H1 (cell line): ENCODE measurements around the gene HEPACAM. TPM values are rescaled to one million over a fixed set of nuclear protein-coding genes. Genes with fewer than 3 reads are reported as not detected.

Experiments
- CBX8 ChIP-seq: fragments of 300-800, 300-1000 bp; sonication (generic); IDR thresholded peaks from 2 replicates; pipeline ENCODE4 v1.7.1; 2016; ENCODE audit warnings: low read depth, low read length, borderline replicate concordance
- RAD21 ChIP-seq, 2 experiments: IDR thresholded peaks in 1 of 2; conservative IDR thresholded peaks in 1 of 2; 2 replicates each; pipeline ENCODE4 v1.6.1; 2011; ENCODE audit warnings: low read depth in 2 of 2, low read length in 2 of 2, improper control_type of control experiment in 1 of 2, inconsistent platforms in 1 of 2, mild to moderate bottlenecking in 1 of 2, moderate library complexity in 1 of 2
- polyA plus RNA-seq, 7 experiments: library from polyadenylated mRNA; depleted of rRNA in 3 of 7; stranded (reverse) in 5 of 7; unstranded in 2 of 7; fragments of >200 nt in 5 of 7; fragments of 200-250 nt in 2 of 7; gene quantifications; 1 replicate in 5 of 7; 2 replicates in 1 of 7; 4 replicates in 1 of 7; pipeline versions ENCODE4 v1.2.1 to v1.2.3, GENCODE V29; 2011 to 2013; ENCODE audit warnings: missing spikeins in 2 of 7, mixed read lengths in 2 of 7
- total RNA-seq: library from RNA; stranded (reverse); fragmentation: NEBNext Ultra II Directional; extraction: Animal tissue kit (Norgen Biotek cat#: 25700); gene quantifications from 2 replicates; pipeline ENCODE4 v1.2.1, GENCODE V29; 2021

The HEPACAM gene
- total and polyA plus RNA-seq, 2 of the 8 experiments (the other 6 are each of a cell fraction or from before 2014, with no cell fraction given) = not detected

DNA sequence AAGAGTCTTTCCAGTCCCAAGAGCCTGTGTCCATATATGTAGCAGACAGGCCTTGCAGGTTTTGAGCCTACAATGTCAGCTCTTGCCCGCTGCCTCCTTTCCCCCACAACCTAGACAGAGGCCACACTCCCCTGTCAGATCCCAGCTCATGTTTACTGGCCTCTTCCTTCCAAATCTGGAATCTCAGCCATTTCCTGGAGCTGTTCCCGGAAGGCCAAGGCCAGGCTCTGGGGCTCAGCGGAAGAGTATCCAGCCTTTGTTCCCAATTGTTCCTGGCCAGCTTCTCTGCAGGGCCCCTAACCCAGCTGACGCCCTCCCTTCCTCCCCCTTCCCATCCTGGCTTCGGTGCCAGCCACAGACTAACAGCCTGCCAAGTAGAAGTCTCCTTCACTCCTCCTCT, 37.1 kb downstream of the HEPACAM start (continued):
- TF ChIP-seq CBX8 (no peak), RAD21 (IDR thresholded peaks at IDR 0.05 in 1 of 2, conservative IDR thresholded peaks at IDR 0.05 in 1 of 2; ENCODE audit: low read depth in 2 of 2, low read length in 2 of 2) (no peak)
